ENCODE measurements around the gene THY1.

THY1 gene

GRCh38 chr11:119381181-119381988 is 41.6 kb downstream of the THY1 start, which contains the start of gene USP2:
TSS of gene USP2 (minus strand) at chr11:119381690. CDS start at chr11:119373480, 8,210 bp downstream.
- DNase-seq (ENCODE audit: low read depth) = peak; percentile 92

GRCh38 chr11:119380827-119381180 is 42.2 kb downstream of the THY1 start:
- no peak for DNase-seq (ENCODE audit: low read depth)

GRCh38 chr11:119380160-119380826 is 42.7 kb downstream of the THY1 start:
- DNase-seq (ENCODE audit: low read depth) = no peak

GRCh38 chr11:119378851-119379465 is 44.0 kb downstream of the THY1 start:
- no peak for DNase-seq (ENCODE audit: low read depth)

GRCh38 chr11:119377961-119378667 is 44.9 kb downstream of the THY1 start:
- no peak for DNase-seq (ENCODE audit: low read depth)

- no peak for DNase-seq (ENCODE audit: low read depth)
Measured at GRCh38 chr11:119377112-119377901, 45.7 kb downstream of the THY1 start.

- no peak for DNase-seq (ENCODE audit: low read depth)
Measured at GRCh38 chr11:119376197-119376847, 46.6 kb downstream of the THY1 start.

GRCh38 chr11:119375337-119376196 is 47.4 kb downstream of the THY1 start:
- no peak for DNase-seq (ENCODE audit: low read depth)

GRCh38 chr11:119374632-119375336 is 48.2 kb downstream of the THY1 start:
- no peak for DNase-seq (ENCODE audit: low read depth)

- DNase-seq (ENCODE audit: low read depth) = no peak
Measured at GRCh38 chr11:119373921-119374631, 48.9 kb downstream of the THY1 start.

GRCh38 chr11:119373059-119373920 is 49.7 kb downstream of the THY1 start:
- DNase-seq (ENCODE audit: low read depth) = no peak

- no peak for DNase-seq (ENCODE audit: low read depth)
Measured at GRCh38 chr11:119372260-119373058, 50.5 kb downstream of the THY1 start.

- no peak for DNase-seq (ENCODE audit: low read depth)
Measured at GRCh38 chr11:119371778-119372182, 51.2 kb downstream of the THY1 start.

GRCh38 chr11:119371067-119371601 is 51.8 kb downstream of the THY1 start:
- DNase-seq (ENCODE audit: low read depth) = no peak

- DNase-seq (ENCODE audit: low read depth) = no peak
Measured at GRCh38 chr11:119370486-119371046, 52.4 kb downstream of the THY1 start.

Measured in stimulated activated CD8-positive, alpha-beta memory T cell treated with anti-CD3 and anti-CD28 coated beads, Interleukin-15, amount 100 ng/mL, for 1 hour (primary cell).